Bronchial epithelial cell (primary cell): ENCODE measurements around the gene CDH12. TPM values are rescaled to one million over a fixed set of nuclear protein-coding genes. Genes with fewer than 3 reads are reported as not detected.
"Not testable (repeated sequence)": the region's sequence is repeated elsewhere in the genome, so short reads cannot be mapped to it uniquely, and the experiment has no call there.

Source experiments
- DNase-seq: peaks from one replicate; pipeline ENCODE4 v3.0.0-alpha.2; 2010; ENCODE audit warnings: low read depth
- FAIRE-seq: peaks from 2 replicates; lab custom pipeline; 2011; peaks lifted over from hg19 to GRCh38; lab: Jason Lieb, UNC
- H3K27me3 ChIP-seq: 2 replicates; pipeline ENCODE4 v1.5.1; 2011; ENCODE audit warnings: low read length; ENCODE audit not compliant: control insufficient read depth, insufficient read depth
- H3K36me3 ChIP-seq: 2 replicates; pipeline ENCODE4 v1.5.1; 2011; ENCODE audit warnings: low read length; ENCODE audit not compliant: control insufficient read depth, insufficient read depth
- H3K4me3 ChIP-seq: 2 replicates; pipeline ENCODE4 v1.5.1; 2011; ENCODE audit warnings: mild to moderate bottlenecking, low read depth, low read length, control low read depth
- CTCF ChIP-seq: IDR thresholded peaks from 2 replicates; pipeline ENCODE4 v1.5.1; 2011; ENCODE audit warnings: mild to moderate bottlenecking, moderate library complexity, low read length, control low read depth, inconsistent platforms; ENCODE audit not compliant: insufficient read depth, severe bottlenecking
- total RNA-seq: library from RNA; depleted of rRNA; stranded (reverse); fragments of >200 nt; gene quantifications from 2 replicates; pipeline ENCODE4 v1.2.1, GENCODE V29; 2014

CDH12 gene
- total RNA-seq, 1 donor from 2014 or later = not detected

GRCh38 chr5:22539762-22540161 is 313.4 kb downstream of the CDH12 start:
- DNase-seq = no peak
- no peak for FAIRE-seq
- Histone ChIP-seq H3K4me3 (no peak overlapping the region), H3K36me3 (no peaks in the 10 kb centered on the region), H3K27me3 (no peaks in the 10 kb centered on the region)
- no peak for TF ChIP-seq CTCF

- DNase-seq (no peak), FAIRE-seq (no peak)
- no peak overlapping the region for H3K4me3 ChIP-seq
- H3K36me3 ChIP-seq = no peaks in the 10 kb centered on the region
- no peaks in the 10 kb centered on the region for H3K27me3 ChIP-seq
- no peak for TF ChIP-seq CTCF
These were observed 321.2 kb downstream of the CDH12 start for GRCh38 chr5:22531986-22532385.

GRCh38 chr5:22521521-22521920 is 331.6 kb downstream of the CDH12 start:
- Histone ChIP-seq H3K27me3 (no peaks in the 10 kb centered on the region), H3K4me3 (no peak overlapping the region), H3K36me3 (no peaks in the 10 kb centered on the region)
- TF ChIP-seq CTCF = no peak
- DNase-seq (no peak), FAIRE-seq (no peak)

- not testable (repeated sequence) for H3K36me3 ChIP-seq, FAIRE-seq, DNase-seq, H3K27me3 ChIP-seq, H3K4me3 ChIP-seq
These were observed 336.6 kb downstream of the CDH12 start for GRCh38 chr5:22516497-22516896.

- FAIRE-seq (no peak), DNase-seq (no peak)
- H3K27me3 ChIP-seq = no peaks in the 10 kb centered on the region
- H3K36me3 ChIP-seq = no peaks in the 10 kb centered on the region
- H3K4me3 ChIP-seq = no peak overlapping the region
- TF ChIP-seq CTCF = no peak
These were observed 338.9 kb downstream of the CDH12 start for GRCh38 chr5:22514231-22514630.

- FAIRE-seq (no peak), DNase-seq (no peak)
- H3K27me3 ChIP-seq = no peaks in the 10 kb centered on the region
These were observed 347.3 kb downstream of the CDH12 start for GRCh38 chr5:22505891-22506290.

More at GRCh38 chr5:22505891-22506290, 347.3 kb downstream of the CDH12 start:
- Histone ChIP-seq H3K4me3 (no peak overlapping the region), H3K36me3 (no peaks in the 10 kb centered on the region)
- TF ChIP-seq CTCF = no peak
